Measurements from ENCODE around the gene APBB2. TPM values are rescaled to one million over a fixed set of nuclear protein-coding genes. Genes with fewer than 3 reads are reported as not detected.
"Not testable (repeated sequence)": the region's sequence is repeated elsewhere in the genome, so short reads cannot be mapped to it uniquely, and the experiment has no call there.

The APBB2 gene
- total and polyA plus RNA-seq, 7 experiments from 2014 or later = 0.42 to 1.5 (median 0.59) TPM; not detected in 2

DNA sequence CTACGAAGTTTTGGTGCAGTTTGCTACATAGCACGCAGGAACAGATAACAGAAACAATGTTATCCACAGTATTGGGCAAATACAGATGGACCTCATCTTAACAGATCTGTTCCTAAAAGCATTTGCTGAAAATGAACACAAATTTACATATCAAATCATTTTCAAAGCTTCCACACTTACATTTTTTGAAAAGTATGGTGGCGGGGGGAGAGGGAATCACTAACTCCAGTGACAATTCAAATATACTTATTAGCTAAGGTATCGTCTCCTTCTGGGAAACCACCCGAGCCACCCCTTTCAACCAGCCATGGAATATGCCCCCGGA lies 289.6 kb downstream of the APBB2 start:
- no peak overlapping the region for H3K27ac ChIP-seq (ENCODE audit: low read depth, low read length)
- peaks cover 0 to 5% of the 10 kb centered on the region in 2 donors for H3K27me3 ChIP-seq (ENCODE audit: control insufficient read depth in 2 of 2, insufficient read depth in 2 of 2, low read length in 2 of 2)
- no peak overlapping the region for H3K4me3 ChIP-seq (ENCODE audit: low read length)
- ChIA-PET CTCF (interaction anchor here (0.6 kb wide), 1 partner anchor 122 kb away, joined by 3 read pairs; no protein-coding TSS in a partner anchor), POLR2A (no interaction called here)
- no peaks in the 10 kb centered on the region for H3K9me3 ChIP-seq (ENCODE audit: control insufficient read depth in 2 of 3, low read length in 3 of 3)
- Mint-ChIP-seq H3K4me3 (no peak overlapping the region), H3K9me3 (no peaks in the 10 kb centered on the region), H3K4me1 (peaks cover 0 to 6% (median 3%) of the 10 kb centered on the region in 7 donors), H3K27ac (no peak overlapping the region), H3K27me3 (peaks cover 6 to 20% (median 16%) of the 10 kb centered on the region in 5 donors), H3K36me3 (peaks cover 0 to 2% (median 0%) of the 10 kb centered on the region in 5 donors)
- H3K36me3 ChIP-seq (ENCODE audit: control insufficient read depth in 2 of 3, insufficient read depth in 3 of 3, low read length in 3 of 3) = no peaks in the 10 kb centered on the region
- intact Hi-C loops (cut with micrococcal nuclease) = no loop called here
- ATAC-seq (no peak), DNase-seq (no peak)
- H3K4me1 ChIP-seq (ENCODE audit: control insufficient read depth in 2 of 2, insufficient read depth in 2 of 2, low read length in 2 of 2) = no peaks in the 10 kb centered on the region

DNA sequence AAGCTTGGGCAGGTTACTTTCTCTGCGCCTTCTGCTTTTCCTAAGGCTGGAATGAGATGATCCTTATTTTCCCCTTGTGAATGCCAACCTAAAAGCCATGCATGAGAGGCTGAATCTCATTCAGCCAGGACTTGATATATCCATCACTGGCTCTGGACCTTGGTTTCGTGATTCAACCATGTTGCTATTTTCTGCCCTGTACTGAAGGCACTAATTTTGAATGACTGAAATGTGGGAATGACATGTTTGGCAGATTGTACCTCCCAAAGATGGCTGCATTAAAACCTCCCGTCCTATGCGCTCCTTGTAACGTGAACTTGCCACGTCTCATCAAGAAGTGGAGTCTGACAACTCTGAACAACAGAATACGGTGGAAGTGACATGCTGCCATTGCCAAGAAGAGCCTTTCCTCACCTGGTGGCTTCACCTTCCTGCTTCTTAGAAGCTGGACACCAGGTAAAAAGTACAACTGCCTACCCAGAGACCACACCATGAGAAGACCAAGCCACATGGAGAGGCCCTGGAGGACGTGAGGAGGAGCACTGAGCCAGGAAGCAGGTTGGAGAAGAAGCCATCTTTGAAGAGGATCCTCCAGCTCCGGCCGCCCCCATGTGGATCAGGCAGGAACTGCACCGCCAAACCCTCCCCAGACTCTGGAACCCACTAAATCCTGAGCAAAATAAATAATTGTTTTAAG lies 290.1 kb downstream of the APBB2 start:
- Histone ChIP-seq H3K36me3 (ENCODE audit: control insufficient read depth in 2 of 3, insufficient read depth in 3 of 3, low read length in 3 of 3) (no peaks in the 10 kb centered on the region), H3K4me1 (ENCODE audit: control insufficient read depth in 2 of 2, insufficient read depth in 2 of 2, low read length in 2 of 2) (no peaks in the 10 kb centered on the region), H3K27ac (ENCODE audit: low read depth, low read length) (no peak overlapping the region), H3K27me3 (ENCODE audit: control insufficient read depth in 2 of 2, insufficient read depth in 2 of 2, low read length in 2 of 2) (peaks cover 0 to 5% of the 10 kb centered on the region in 2 donors), H3K9me3 (ENCODE audit: control insufficient read depth in 2 of 3, low read length in 3 of 3) (no peaks in the 10 kb centered on the region), H3K4me3 (ENCODE audit: low read length) (no peak overlapping the region)
- intact Hi-C loops (cut with micrococcal nuclease) = no loop called here
- ChIA-PET POLR2A (no interaction called here), CTCF (no interaction called here)
- Mint-ChIP-seq H3K4me3 (no peak overlapping the region), H3K27ac (peak overlapping the region in 1 of 9 donors; percentile 68), H3K9me3 (no peaks in the 10 kb centered on the region), H3K4me1 (peaks cover 0 to 6% (median 3%) of the 10 kb centered on the region in 7 donors), H3K36me3 (peaks cover 0 to 2% (median 0%) of the 10 kb centered on the region in 5 donors), H3K27me3 (peaks cover 6 to 18% (median 16%) of the 10 kb centered on the region in 5 donors)
- peak; percentile 85 for ATAC-seq
- DNase-seq = peak in 8 of 9 donors; percentile 8 to 79 (median 39)

DNA sequence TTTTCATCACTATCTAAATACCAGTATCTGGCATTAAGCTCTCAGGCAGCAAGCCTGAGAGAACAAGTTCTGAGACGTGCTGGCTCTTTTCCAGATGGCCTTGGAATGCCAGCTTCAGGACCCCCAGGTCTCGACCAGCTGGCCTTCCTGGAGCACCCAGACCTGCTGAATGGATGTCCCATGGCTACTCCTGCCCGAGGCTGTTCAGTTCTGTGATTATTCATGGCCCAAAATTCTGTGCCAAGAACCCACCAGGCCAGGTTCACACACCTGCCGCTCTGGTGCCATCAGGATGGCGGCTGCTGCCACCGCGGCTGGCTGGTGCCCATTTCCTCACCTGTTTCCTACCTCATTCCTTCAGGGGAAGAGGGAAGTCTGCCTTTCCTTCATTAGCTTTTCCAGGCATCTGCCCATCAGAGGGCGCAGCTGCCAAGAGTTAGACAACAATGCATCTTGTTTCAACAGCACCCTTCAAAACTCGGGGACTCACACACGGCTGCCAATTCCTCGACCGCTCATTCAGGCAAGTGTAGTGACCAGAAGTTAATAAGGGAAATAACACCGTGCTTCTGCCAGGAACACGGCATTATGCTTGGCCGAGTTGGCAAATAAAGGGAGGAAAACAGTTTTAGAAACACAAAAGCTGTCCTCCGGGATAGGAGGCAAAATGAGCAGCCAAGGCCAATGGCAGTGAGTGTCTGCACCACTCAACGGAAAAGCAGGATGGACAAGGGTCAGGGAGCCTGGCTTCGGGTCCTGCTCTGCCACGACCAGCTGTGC lies 290.8 kb downstream of the APBB2 start:
- peaks cover 0 to 6% (median 3%) of the 10 kb centered on the region in 7 donors for H3K4me1 Mint-ChIP-seq
- intact Hi-C loops (cut with micrococcal nuclease) = no loop called here

DNA sequence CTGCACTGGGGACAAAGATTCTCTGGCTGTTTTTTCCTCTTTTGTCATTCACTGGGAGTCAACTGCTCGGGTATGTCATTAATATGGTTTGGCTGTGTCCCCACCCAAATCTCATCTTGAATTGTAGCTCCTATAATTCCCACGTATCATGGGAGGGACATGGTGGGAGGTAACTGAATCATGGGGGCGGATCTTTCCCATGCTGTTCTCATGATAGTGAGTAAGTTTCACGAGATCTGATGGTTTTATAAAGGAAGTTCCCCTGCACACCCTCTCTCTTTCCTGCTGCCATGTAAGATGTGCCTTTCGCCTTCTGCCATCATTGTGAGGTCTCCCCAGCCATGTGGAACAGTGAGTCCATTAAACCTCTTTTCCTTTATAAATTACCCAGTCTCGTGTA lies 294.4 kb downstream of the APBB2 start:
- H3K4me1 ChIP-seq (ENCODE audit: control insufficient read depth in 2 of 2, insufficient read depth in 2 of 2, low read length in 2 of 2); DNase-seq; H3K27me3 ChIP-seq (ENCODE audit: control insufficient read depth in 2 of 2, insufficient read depth in 2 of 2, low read length in 2 of 2); H3K4me3 Mint-ChIP-seq; H3K36me3 ChIP-seq (ENCODE audit: control insufficient read depth in 2 of 3, insufficient read depth in 3 of 3, low read length in 3 of 3); POLR2A ChIA-PET; H3K36me3 Mint-ChIP-seq; intact Hi-C loops (cut with micrococcal nuclease); H3K9me3 Mint-ChIP-seq; H3K27me3 Mint-ChIP-seq; CTCF ChIA-PET; H3K4me3 ChIP-seq (ENCODE audit: low read length); ATAC-seq; H3K27ac ChIP-seq (ENCODE audit: low read depth, low read length); H3K9me3 ChIP-seq (ENCODE audit: control insufficient read depth in 2 of 3, low read length in 3 of 3); H3K27ac Mint-ChIP-seq: not testable (repeated sequence)
- peaks cover 0 to 16% (median 0%) of the 10 kb centered on the region in 7 donors for H3K4me1 Mint-ChIP-seq

More for the DNA sequence above, 290.8 kb downstream of the APBB2 start:
- Histone ChIP-seq H3K9me3 (ENCODE audit: control insufficient read depth in 2 of 3, low read length in 3 of 3) (no peaks in the 10 kb centered on the region), H3K27ac (ENCODE audit: low read depth, low read length) (no peak overlapping the region), H3K4me1 (ENCODE audit: control insufficient read depth in 2 of 2, insufficient read depth in 2 of 2, low read length in 2 of 2) (no peaks in the 10 kb centered on the region), H3K36me3 (ENCODE audit: control insufficient read depth in 2 of 3, insufficient read depth in 3 of 3, low read length in 3 of 3) (no peaks in the 10 kb centered on the region), H3K4me3 (ENCODE audit: low read length) (no peak overlapping the region), H3K27me3 (ENCODE audit: control insufficient read depth in 2 of 2, insufficient read depth in 2 of 2, low read length in 2 of 2) (peaks cover 0 to 5% of the 10 kb centered on the region in 2 donors)
- H3K9me3 Mint-ChIP-seq = no peaks in the 10 kb centered on the region
- peaks cover 0 to 2% (median 0%) of the 10 kb centered on the region in 5 donors for H3K36me3 Mint-ChIP-seq
- no peak for DNase-seq
- POLR2A ChIA-PET = no interaction called here
- H3K4me3 Mint-ChIP-seq = no peak overlapping the region
- no peak for ATAC-seq
- H3K27ac Mint-ChIP-seq = no peak overlapping the region
- H3K27me3 Mint-ChIP-seq = peaks cover 6 to 18% (median 16%) of the 10 kb centered on the region in 5 donors
- CTCF ChIA-PET = no interaction called here

DNA sequence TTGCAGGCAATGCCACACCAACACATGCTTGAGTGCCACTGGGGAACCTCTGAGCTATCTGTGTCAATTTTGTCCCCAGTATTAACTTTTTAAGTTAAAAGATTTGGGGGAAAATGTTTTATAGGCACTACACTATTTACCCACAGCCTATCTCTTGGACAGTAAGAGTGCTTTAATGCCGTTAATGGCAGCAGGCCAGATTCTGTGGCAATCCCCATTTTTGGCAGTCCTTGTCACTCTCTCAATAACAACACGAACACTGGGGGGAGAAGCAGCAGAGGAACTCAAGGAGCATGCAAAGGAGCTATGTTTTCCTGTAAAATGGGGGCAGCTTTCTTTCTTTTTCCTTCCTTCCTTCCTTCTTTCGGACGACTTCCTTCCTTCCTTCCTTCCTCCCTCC lies 296.0 kb downstream of the APBB2 start:
- POLR2A ChIA-PET = no interaction called here
- Histone ChIP-seq H3K9me3 (ENCODE audit: control insufficient read depth in 2 of 3, low read length in 3 of 3) (no peaks in the 10 kb centered on the region), H3K27ac (ENCODE audit: low read depth, low read length) (no peak overlapping the region), H3K4me1 (ENCODE audit: control insufficient read depth in 2 of 2, insufficient read depth in 2 of 2, low read length in 2 of 2) (no peaks in the 10 kb centered on the region), H3K27me3 (ENCODE audit: control insufficient read depth in 2 of 2, insufficient read depth in 2 of 2, low read length in 2 of 2) (no peaks in the 10 kb centered on the region), H3K4me3 (ENCODE audit: low read length) (no peak overlapping the region), H3K36me3 (ENCODE audit: control insufficient read depth in 2 of 3, insufficient read depth in 3 of 3, low read length in 3 of 3) (no peaks in the 10 kb centered on the region)
- Mint-ChIP-seq H3K27me3 (no peaks in the 10 kb centered on the region), H3K36me3 (no peaks in the 10 kb centered on the region), H3K9me3 (peaks cover 0 to 1% (median 0%) of the 10 kb centered on the region in 11 donors), H3K4me1 (peaks cover 0 to 18% (median 0%) of the 10 kb centered on the region in 7 donors), H3K27ac (no peak overlapping the region), H3K4me3 (no peak overlapping the region)
- intact Hi-C loops (cut with micrococcal nuclease) = no loop called here
- DNase-seq (no peak), ATAC-seq (no peak)
- CTCF ChIA-PET = no interaction called here

DNA sequence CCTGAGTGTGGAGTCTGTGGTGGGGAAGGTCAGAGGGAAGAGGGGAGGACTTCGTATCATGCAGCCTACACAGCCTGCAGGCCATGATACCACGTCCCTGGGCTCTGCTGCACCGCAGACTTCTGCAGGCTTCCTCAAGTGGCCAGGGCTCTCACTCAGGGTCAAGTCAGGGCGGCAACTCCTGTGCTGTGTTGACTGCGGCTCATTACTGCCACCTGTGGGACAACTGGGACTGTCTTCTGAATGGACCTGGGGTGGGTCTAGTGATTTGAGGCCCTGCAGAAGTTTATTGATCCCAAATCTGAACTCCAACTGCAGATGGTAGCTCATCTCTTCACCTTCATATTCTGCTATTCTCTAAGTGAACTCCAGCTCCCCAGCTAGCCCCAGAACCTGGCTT lies 297.5 kb downstream of the APBB2 start:
- Histone ChIP-seq H3K4me3 (ENCODE audit: low read length) (no peak overlapping the region), H3K27ac (ENCODE audit: low read depth, low read length) (no peak overlapping the region), H3K9me3 (ENCODE audit: control insufficient read depth in 2 of 3, low read length in 3 of 3) (no peaks in the 10 kb centered on the region), H3K27me3 (ENCODE audit: control insufficient read depth in 2 of 2, insufficient read depth in 2 of 2, low read length in 2 of 2) (no peaks in the 10 kb centered on the region), H3K4me1 (ENCODE audit: control insufficient read depth in 2 of 2, insufficient read depth in 2 of 2, low read length in 2 of 2) (no peaks in the 10 kb centered on the region), H3K36me3 (ENCODE audit: control insufficient read depth in 2 of 3, insufficient read depth in 3 of 3, low read length in 3 of 3) (no peaks in the 10 kb centered on the region)
- no peaks in the 10 kb centered on the region for H3K27me3 Mint-ChIP-seq
- H3K36me3 Mint-ChIP-seq = no peaks in the 10 kb centered on the region
- H3K27ac Mint-ChIP-seq = no peak overlapping the region
- POLR2A ChIA-PET = no interaction called here
- peaks cover 0 to 18% (median 0%) of the 10 kb centered on the region in 7 donors for H3K4me1 Mint-ChIP-seq
- CTCF ChIA-PET = no interaction called here
- DNase-seq (peak in 1 of 9 donors; percentile 49), ATAC-seq (peak; percentile 54)
- H3K9me3 Mint-ChIP-seq = peaks cover 0 to 1% (median 0%) of the 10 kb centered on the region in 11 donors
- H3K4me3 Mint-ChIP-seq = no peak overlapping the region
- intact Hi-C loops (cut with micrococcal nuclease) = no loop called here

DNA sequence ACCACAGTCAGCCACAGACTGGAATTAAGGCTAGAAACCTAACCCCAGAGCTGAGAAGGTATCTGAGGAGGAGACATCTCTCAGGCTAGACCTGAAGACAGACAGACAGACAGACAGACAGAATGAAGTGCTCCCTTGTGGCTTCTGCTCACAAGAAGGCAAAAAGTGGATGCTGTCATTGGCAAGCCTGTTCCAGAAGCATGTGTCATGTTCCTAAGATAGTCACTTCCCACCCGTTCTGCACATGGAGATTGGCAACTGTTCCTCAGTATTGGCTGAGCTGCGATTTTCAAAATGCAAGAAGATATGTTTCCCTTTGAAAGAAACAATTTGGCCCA lies 298.2 kb downstream of the APBB2 start:
- H3K36me3 ChIP-seq (ENCODE audit: control insufficient read depth in 2 of 3, insufficient read depth in 3 of 3, low read length in 3 of 3) = no peaks in the 10 kb centered on the region
- H3K9me3 ChIP-seq (ENCODE audit: control insufficient read depth in 2 of 3, low read length in 3 of 3) = no peaks in the 10 kb centered on the region
- ATAC-seq (no peak), DNase-seq (no peak)
- H3K4me1 ChIP-seq (ENCODE audit: control insufficient read depth in 2 of 2, insufficient read depth in 2 of 2, low read length in 2 of 2) = no peaks in the 10 kb centered on the region
- CTCF ChIA-PET = no interaction called here
- Mint-ChIP-seq H3K27me3 (no peaks in the 10 kb centered on the region), H3K9me3 (peaks cover 0 to 1% (median 0%) of the 10 kb centered on the region in 11 donors), H3K4me3 (no peak overlapping the region), H3K27ac (no peak overlapping the region), H3K36me3 (no peaks in the 10 kb centered on the region), H3K4me1 (peaks cover 0 to 18% (median 0%) of the 10 kb centered on the region in 7 donors)
- no peak overlapping the region for H3K4me3 ChIP-seq (ENCODE audit: low read length)
- H3K27me3 ChIP-seq (ENCODE audit: control insufficient read depth in 2 of 2, insufficient read depth in 2 of 2, low read length in 2 of 2) = no peaks in the 10 kb centered on the region
- H3K27ac ChIP-seq (ENCODE audit: low read depth, low read length) = no peak overlapping the region
- intact Hi-C loops (cut with micrococcal nuclease) = no loop called here
- POLR2A ChIA-PET = no interaction called here

Data from naive thymus-derived CD4-positive, alpha-beta T cell (primary cell).